Tibial nerve (tissue), 4 donors: ENCODE data around the gene FBLIM1. TPM values are rescaled to one million over a fixed set of nuclear protein-coding genes. Genes with fewer than 3 reads are reported as not detected.

Source experiments
- DNase-seq, 2 donors: peaks; one replicate each; pipeline ENCODE4 v3.0.0-alpha.2; 2019; ENCODE audit warnings: low spot score in 2 of 2
- H3K27ac ChIP-seq, 4 donors: fragments of 200-600 bp; sonication (generic) in 3 of 4; one replicate each; pipeline ENCODE4 v1.5.1; 2017 to 2019; ENCODE audit warnings: mild to moderate bottlenecking in 1 of 4
- H3K27me3 ChIP-seq, 2 donors: fragments of 200-600 bp; sonication (generic) in 1 of 2; one replicate each; pipeline versions ENCODE4 v1.5.1 to v1.6.0; 2017 to 2019
- H3K36me3 ChIP-seq, 3 donors: fragments of 200-600 bp; sonication (generic); one replicate each; pipeline ENCODE4 v1.5.1; 2018 to 2019
- H3K4me1 ChIP-seq, 4 donors: fragments of 200-600 bp; sonication (generic) in 3 of 4; one replicate each; pipeline ENCODE4 v1.5.1; 2017 to 2019
- H3K4me3 ChIP-seq, 4 donors: fragments of 200-600 bp; sonication (generic) in 3 of 4; one replicate each; pipeline ENCODE4 v1.5.1; 2017 to 2019; ENCODE audit warnings: mild to moderate bottlenecking in 1 of 4, moderate library complexity in 1 of 4
- H3K9me3 ChIP-seq, 4 donors: fragments of 200-600 bp; sonication (generic) in 3 of 4; one replicate each; pipeline ENCODE4 v1.5.1; 2017 to 2019
- EP300 ChIP-seq, 2 donors: sonication (generic); formaldehyde crosslinking; IDR thresholded peaks; one replicate each; pipeline ENCODE4 v1.6.1; 2017; ENCODE audit warnings: antibody characterized with exemption in 2 of 2, mild to moderate bottlenecking in 1 of 2
- POLR2A ChIP-seq, 2 donors: fragments of 450-650 bp; IDR thresholded peaks; one replicate each; pipeline ENCODE4 v1.6.1; 2017; ENCODE audit warnings: antibody characterized with exemption in 2 of 2, mild to moderate bottlenecking in 2 of 2, moderate library complexity in 2 of 2
- WGBS, 2 donors: methylation state at CpG; one replicate each; pipeline ENCODE4 v1.1.5; 2018; 5-methylcytosine and 5-hydroxymethylcytosine counted together
- total RNA-seq, 4 donors: library from RNA; depleted of rRNA; stranded (reverse); fragments of >200 nt; gene quantifications; one replicate each; pipeline ENCODE4 v1.1.0, GENCODE V29; 2016
- TF ChIP-seq, protein P1 (sequence below), 5 experiments: fragments of 200-600 bp in 3 of 5; fragments of 450-650 bp in 2 of 5; sonication (generic) in 3 of 5; IDR thresholded peaks; one replicate each; pipeline ENCODE4 v1.5.1; 2016 to 2019; ENCODE audit warnings: antibody characterized with exemption in 5 of 5, mild to moderate bottlenecking in 3 of 5, moderate library complexity in 2 of 5

The FBLIM1 gene
- total RNA-seq, 4 donors from 2014 or later, result 33.3 to 46.5 (median 44.1) TPM

DNA sequence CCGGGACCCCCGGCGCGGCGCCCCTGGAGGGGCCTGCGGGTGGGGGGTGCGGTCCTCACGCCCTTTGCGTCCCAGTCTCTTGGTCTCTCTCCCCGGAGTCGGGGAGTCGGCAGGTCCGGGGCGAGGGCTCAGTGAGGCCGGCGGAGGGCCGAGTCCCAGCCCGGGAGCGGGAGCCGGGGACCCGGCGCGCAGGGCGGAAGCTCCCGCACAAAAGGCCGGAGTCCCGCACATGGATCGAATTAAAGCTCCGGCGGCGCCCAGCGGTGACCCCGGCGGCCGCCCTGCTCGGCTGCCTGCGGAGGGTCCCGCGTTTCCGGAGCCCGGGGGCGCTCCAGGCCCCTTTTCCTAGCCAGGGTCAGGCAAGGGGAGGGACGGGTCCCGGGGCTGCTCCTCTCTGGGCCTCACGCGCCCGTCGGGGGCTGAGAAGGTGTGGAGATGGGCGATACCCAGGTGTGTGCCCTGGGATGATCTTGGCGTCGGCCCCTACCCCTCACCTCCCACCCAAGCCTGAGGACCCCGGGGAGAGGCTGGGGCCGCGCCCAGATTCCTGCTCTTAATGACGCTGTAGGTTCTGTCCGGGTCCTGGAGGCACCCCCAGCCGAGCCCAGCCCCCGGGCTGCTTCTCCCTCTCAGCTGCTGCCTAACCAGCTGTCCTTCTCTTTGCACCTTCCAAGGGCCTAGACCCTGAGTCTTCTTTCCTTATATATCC lies 512 bp downstream of the FBLIM1 start:
- H3K4me1 ChIP-seq, result peaks cover 0 to 53% (median 24%) of the 10 kb centered on the region in 4 donors
- no peaks in the 10 kb centered on the region for H3K36me3 ChIP-seq
- peaks cover 0 to 39% of the 10 kb centered on the region in 2 donors for H3K27me3 ChIP-seq
- DNase-seq, result no peak
- no peak for TF ChIP-seq EP300 (IDR thresholded peaks at IDR 0.05)
- TF ChIP-seq, protein P1, sequence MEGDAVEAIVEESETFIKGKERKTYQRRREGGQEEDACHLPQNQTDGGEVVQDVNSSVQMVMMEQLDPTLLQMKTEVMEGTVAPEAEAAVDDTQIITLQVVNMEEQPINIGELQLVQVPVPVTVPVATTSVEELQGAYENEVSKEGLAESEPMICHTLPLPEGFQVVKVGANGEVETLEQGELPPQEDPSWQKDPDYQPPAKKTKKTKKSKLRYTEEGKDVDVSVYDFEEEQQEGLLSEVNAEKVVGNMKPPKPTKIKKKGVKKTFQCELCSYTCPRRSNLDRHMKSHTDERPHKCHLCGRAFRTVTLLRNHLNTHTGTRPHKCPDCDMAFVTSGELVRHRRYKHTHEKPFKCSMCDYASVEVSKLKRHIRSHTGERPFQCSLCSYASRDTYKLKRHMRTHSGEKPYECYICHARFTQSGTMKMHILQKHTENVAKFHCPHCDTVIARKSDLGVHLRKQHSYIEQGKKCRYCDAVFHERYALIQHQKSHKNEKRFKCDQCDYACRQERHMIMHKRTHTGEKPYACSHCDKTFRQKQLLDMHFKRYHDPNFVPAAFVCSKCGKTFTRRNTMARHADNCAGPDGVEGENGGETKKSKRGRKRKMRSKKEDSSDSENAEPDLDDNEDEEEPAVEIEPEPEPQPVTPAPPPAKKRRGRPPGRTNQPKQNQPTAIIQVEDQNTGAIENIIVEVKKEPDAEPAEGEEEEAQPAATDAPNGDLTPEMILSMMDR (IDR thresholded peaks at IDR 0.05), result no peak
- no peak for TF ChIP-seq POLR2A (IDR thresholded peaks at IDR 0.05)
- no peaks in the 10 kb centered on the region for H3K9me3 ChIP-seq
- H3K27ac ChIP-seq, result peak overlapping the region; percentile 18 to 82 (median 76)
- 13 to 23% methylated on average over 7 to 27 of the region's 58 CpGs for WGBS, 2 donors
- H3K4me3 ChIP-seq, result peak overlapping the region; percentile 32 to 65 (median 50)

DNA sequence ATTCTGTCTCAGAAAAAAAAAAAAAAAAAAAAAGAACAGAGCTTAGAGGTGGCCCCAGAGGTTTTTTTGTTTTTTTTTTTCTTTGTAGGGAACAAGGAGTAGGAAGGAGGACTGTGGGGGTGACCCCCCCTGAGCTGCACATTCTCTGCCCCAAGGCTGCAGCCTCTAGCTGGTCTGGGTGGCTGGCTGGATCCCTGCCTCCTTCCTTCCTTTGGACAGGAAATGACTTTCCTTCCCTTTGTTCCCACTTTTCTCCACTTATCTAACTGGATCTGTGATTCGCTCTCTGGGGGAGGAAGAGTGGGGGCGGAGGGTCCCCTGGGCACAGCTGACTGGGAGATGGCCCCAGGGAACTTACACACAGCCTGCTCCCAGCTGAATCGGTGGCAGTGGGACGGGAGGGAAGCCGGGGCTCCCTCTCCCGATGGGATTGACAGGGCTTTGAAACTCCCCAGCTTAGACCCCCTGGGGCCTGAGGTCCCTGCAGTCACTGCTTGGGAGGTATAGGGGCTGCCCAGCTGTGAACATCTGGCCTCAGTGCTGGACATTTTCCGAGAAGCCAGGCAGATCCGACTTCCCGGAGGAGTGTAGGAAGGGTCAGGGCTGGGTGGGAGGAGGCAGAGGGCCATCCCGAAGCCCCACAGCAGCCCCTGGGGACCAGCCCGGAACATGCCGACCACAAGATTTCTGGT lies 2.1 kb downstream of the FBLIM1 start:
- Histone ChIP-seq H3K4me1 (peaks cover 0 to 53% (median 24%) of the 10 kb centered on the region in 4 donors), H3K4me3 (peak overlapping the region in 2 of 4 donors; percentile 2 to 4)
- no peak for DNase-seq

DNA sequence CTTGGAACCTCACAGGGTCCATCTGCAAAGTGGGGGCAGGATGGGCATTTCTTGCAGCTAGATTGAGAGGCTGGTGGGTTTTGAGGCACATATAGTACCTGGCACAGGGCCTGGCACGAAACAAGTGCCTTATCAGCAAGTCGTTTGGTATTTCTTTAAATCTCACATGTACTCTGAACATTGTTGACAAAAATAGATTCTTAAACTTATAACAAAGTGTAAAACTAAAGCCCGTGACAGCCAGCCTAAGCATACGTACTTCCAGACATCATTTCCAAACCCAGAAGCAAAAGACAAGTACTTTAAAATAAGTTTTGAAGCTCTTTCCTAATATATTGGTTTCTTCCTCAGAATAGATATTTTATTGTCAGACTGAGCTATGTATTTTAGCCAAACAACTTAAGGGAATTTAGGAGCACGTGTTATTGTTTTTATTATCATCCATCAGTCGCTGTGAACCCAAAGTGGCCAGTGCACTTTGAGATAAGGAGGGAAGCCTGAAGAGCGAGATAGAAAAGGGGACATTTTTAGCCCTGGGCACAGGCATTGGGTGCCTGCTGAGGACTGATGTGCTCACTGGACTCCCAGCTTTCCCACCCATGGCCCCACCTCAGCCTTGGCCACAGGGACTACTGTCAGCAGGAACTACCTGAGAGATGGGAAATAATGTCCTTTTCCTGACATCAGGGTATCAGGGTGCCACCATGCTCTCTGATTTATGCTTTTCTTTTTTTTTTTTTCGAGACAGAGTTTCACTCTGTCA lies 3.0 kb downstream of the FBLIM1 start:
- Histone ChIP-seq H3K4me3 (no peak overlapping the region), H3K27ac (peak overlapping the region in 3 of 4 donors; percentile 57 to 82 (median 80)), H3K9me3 (no peaks in the 10 kb centered on the region), H3K27me3 (peaks cover 0 to 35% of the 10 kb centered on the region in 2 donors), H3K36me3 (peaks cover 0 to 4% (median 0%) of the 10 kb centered on the region in 3 donors), H3K4me1 (peaks cover 0 to 47% (median 22%) of the 10 kb centered on the region in 4 donors)
- 56 to 69% methylated on average over 8 of the region's 8 CpGs for WGBS, 2 donors
- TF ChIP-seq, protein P1 (IDR thresholded peaks at IDR 0.05), result no peak
- no peak for TF ChIP-seq POLR2A (IDR thresholded peaks at IDR 0.05)
- no peak for TF ChIP-seq EP300 (IDR thresholded peaks at IDR 0.05)
- no peak for DNase-seq

More for the DNA sequence above, 2.1 kb downstream of the FBLIM1 start:
- 25 to 30% methylated on average over 12 of the region's 12 CpGs for WGBS, 2 donors
- Histone ChIP-seq H3K27me3 (peaks cover 0 to 39% of the 10 kb centered on the region in 2 donors), H3K36me3 (peaks cover 0 to 3% (median 0%) of the 10 kb centered on the region in 3 donors), H3K27ac (peak overlapping the region in 3 of 4 donors; percentile 57 to 82 (median 80)), H3K9me3 (no peaks in the 10 kb centered on the region)
- TF ChIP-seq EP300 (IDR thresholded peaks at IDR 0.05), result peak in 1 of 2 donors; percentile 17
- no peak for TF ChIP-seq POLR2A (IDR thresholded peaks at IDR 0.05)
- TF ChIP-seq, protein P1 (IDR thresholded peaks at IDR 0.05), result no peak

DNA sequence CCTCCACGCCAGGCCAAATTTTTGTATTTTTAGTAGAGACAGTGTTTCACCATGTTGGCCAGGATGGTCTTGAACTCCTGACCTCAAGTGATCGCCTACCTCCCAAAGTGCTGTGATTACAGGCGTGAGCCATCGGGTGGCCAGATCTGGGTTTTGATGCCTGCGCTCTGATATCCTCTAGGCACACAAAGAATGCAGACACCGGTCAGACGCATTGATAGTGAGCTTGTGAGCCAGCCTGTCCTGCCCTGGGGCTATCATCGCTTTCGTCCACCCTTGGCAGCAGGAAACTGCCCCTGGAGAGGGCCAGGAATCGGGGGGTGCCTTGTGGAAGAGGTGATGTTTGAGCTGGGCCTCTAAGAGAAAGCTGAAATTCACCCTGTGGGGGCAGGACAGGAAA lies 4.0 kb downstream of the FBLIM1 start:
- Histone ChIP-seq H3K36me3 (peaks cover 0 to 4% (median 0%) of the 10 kb centered on the region in 3 donors), H3K27me3 (peaks cover 0 to 25% of the 10 kb centered on the region in 2 donors), H3K4me1 (peaks cover 0 to 38% (median 20%) of the 10 kb centered on the region in 4 donors), H3K4me3 (no peak overlapping the region), H3K27ac (no peak overlapping the region), H3K9me3 (no peaks in the 10 kb centered on the region)
- whole genome bisulfite sequencing, 2 donors, result 74 to 79% methylated on average over 10 of the region's 10 CpGs
- no peak for TF ChIP-seq EP300 (IDR thresholded peaks at IDR 0.05)
- no peak for TF ChIP-seq POLR2A (IDR thresholded peaks at IDR 0.05)
- TF ChIP-seq, protein P1 (IDR thresholded peaks at IDR 0.05), result no peak
- DNase-seq, result no peak
